GM12865 (cell line): Measurements from ENCODE around the gene IL6ST.

Experiments used
- DNase-seq: peaks from one replicate; pipeline ENCODE4 v3.0.0; 2010; ENCODE audit warnings: low read depth
- H3K4me3 ChIP-seq: 2 replicates; pipeline ENCODE4 v1.5.1; 2011; ENCODE audit warnings: mild to moderate bottlenecking, low read depth, low read length, control low read depth
- TF ChIP-seq, protein P1 (sequence below): IDR thresholded peaks from 2 replicates; pipeline ENCODE4 v1.5.1; 2011; ENCODE audit warnings: low read length, control low read depth, low read depth, inconsistent platforms; ENCODE audit not compliant: insufficient read depth; ENCODE audit errors: missing control alignments

Gene IL6ST

DNA sequence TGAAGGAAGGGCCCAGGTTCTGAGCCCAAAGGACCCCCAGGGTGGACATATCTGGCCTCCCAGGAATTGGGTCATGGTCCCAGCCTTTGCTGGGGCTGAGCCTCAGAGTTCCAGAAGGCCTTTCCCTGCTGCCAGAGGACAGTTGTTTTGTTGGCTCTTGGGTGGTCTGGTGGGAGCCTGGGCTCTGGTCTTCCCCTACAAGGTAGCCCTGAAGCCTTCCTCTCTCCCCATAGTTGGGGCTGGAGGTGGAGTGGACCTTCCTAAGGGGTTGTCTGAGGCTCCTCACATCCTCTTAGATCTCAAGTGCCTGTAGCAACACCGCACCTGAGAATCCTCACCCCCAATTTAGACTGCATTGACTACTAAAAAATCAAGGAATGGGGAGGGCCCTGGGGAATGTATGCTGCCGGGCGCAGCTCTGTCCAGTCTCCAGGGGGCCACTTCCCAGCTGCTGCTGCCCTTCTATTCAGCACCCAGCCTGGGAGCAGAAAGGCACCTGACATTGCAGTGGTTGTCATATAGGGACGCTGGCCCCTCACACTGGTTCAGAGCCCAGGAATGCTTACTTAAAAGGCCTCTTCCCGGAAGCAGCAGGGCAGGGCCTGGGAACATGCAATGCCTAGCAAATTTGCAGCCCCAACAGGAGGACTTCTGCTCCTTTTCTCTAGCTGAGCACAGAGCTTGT, 77.2 kb downstream of the IL6ST start:
- TF ChIP-seq, protein P1, sequence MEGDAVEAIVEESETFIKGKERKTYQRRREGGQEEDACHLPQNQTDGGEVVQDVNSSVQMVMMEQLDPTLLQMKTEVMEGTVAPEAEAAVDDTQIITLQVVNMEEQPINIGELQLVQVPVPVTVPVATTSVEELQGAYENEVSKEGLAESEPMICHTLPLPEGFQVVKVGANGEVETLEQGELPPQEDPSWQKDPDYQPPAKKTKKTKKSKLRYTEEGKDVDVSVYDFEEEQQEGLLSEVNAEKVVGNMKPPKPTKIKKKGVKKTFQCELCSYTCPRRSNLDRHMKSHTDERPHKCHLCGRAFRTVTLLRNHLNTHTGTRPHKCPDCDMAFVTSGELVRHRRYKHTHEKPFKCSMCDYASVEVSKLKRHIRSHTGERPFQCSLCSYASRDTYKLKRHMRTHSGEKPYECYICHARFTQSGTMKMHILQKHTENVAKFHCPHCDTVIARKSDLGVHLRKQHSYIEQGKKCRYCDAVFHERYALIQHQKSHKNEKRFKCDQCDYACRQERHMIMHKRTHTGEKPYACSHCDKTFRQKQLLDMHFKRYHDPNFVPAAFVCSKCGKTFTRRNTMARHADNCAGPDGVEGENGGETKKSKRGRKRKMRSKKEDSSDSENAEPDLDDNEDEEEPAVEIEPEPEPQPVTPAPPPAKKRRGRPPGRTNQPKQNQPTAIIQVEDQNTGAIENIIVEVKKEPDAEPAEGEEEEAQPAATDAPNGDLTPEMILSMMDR = no peak
- H3K4me3 ChIP-seq = no peak overlapping the region
- DNase-seq = no peak

DNA sequence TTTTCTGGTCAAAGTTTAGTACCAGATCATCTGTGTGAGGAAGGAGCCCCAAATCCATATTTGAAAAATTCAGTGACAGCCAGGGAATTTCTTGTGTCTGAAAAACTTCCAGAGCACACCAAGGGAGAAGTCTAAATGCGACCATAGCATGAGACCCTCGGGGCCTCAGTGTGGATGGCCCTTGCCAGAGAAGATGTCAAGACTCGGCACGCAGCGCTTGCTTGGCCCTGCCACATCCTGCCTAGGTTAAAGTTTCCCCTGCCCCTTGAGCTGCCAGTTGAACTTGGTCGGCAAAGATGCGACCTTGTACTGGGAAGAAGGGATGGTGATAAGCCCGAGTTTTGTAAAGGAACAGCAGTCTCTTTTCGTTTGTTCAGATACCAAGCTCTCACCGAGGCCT, 77.8 kb downstream of the IL6ST start:
- no peak for DNase-seq
- no peak overlapping the region for H3K4me3 ChIP-seq
- TF ChIP-seq, protein P1 = no peak

DNA sequence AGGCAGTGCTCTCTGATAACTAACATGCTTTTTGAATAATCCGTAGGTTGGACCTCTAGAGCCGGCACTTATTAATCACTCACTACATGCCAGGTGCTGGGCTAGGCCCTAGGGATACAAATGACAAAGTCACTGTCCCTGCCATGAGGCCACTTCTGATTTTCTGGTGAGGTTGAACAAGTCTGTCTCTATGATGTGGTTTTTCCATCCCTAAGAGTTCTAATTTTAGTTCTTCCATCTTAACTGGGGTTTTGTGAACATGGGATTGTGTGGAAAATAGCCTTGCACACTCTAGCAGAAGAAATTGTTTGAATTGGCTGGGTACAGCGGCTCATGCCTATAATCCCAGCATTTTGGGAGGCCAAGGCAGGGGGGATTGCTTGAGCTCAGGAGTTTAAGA, 79.0 kb downstream of the IL6ST start:
- TF ChIP-seq, protein P1 = no peak
- no peak overlapping the region for H3K4me3 ChIP-seq

DNA sequence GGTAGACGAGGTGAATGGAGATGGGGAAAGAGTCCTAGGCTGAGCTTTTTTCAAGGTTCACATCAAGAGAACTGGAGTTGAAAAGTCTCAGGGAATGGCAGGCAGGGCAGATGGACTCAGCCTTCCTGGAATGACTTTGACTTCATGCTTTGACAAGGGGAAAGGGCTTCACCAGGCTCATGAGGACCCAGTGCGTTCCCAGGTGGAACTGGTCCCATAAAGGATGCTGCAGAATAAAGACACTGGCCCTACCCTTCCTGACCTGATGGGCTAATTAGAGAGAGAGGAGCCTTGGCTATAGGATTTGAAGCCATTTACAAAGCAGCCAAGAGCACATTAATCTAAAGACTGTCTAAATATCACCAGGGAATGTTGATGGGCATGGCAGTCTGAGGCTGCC, 79.8 kb downstream of the IL6ST start:
- no peak overlapping the region for H3K4me3 ChIP-seq
- TF ChIP-seq, protein P1 = no peak
- no peak for DNase-seq

More for the DNA sequence above, 79.0 kb downstream of the IL6ST start:
- no peak for DNase-seq

DNA sequence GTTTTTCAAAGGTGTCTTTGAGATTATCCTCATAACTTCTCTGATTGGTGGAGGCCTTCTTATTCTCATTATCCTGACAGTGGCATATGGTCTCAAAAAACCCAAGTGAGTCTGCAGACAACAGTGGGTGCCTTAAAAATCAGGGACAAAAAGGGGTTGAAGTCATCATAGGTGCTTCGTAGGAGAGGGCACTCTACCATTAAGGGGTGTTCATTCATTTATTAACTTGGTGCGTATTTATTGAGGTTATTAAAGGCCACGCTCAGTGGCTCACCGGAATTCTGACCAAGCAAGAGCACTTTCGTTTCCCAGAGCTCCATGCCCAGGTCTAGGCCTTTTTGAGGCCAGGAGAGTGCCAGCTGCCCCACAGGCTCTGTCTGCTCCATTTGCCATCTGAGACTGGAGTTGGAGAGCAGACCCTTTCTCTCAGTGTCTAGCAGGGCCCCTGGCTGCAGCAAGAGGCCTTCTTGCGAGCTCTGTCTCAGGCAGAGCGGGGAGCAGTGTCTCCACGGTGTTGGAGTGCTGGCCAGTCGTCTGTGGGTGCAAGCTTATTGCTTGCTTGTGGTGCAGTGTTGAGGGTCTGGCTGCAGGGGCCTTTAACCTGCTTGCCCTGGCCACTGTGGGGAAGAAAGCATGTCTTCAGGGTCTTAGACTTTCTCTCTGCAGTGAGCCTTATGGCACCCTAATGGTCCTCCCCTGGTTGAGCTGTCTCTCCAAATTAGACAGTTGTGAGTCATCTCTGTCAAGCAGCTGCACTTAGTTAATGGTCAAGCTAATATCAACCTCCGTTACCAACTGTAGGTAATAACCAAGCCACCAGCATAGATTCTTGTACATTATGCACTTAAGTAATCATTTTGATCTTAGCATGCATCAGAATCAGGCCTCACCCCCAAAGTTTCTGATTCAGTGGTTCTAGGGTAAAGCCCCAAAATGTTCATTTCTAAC, 81.0 kb downstream of the IL6ST start:
- no peak overlapping the region for H3K4me3 ChIP-seq
- DNase-seq = peak; percentile 39
- TF ChIP-seq, protein P1 = no peak

DNA sequence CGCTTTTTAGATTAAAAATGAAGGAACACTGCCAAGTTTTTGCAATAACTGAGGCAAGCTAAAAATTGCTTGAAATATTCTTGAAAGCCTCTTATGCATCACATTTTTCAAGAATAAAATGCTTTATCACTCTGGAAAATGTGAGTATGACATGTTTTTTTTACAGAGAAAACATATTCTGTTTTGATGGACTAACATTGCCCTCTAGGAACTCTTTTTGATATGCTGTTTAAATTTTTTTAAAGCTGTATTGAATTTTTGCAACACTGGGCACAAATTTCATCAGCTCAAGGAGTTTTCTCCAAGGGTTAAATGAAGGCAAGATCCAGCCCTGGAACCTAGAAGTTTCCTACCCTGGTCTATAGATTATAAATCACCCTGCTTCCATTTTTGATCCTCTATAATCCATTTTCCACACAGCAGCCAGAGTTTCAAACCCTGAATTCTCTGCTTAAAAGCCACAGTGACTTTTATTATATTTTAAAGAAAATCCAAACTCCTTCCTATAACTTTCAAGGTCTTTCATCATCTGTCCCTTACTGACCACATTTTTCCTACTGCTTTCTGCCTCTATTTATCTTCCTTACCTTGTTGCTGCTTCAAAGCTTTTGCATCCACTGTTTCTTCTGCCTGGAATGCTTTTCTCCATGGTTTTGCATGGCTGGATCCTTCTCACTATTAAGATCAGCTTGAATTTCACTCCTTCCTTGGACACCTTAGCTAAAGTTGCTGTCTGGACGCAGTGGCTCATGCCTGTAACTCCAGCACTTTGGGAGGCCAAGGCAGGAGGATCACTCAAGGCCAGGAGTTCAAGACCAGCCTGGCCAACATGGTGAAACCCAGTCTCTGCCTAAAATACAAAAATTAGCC, 82.7 kb downstream of the IL6ST start:
- H3K4me3 ChIP-seq = no peak overlapping the region
- DNase-seq = no peak
- TF ChIP-seq, protein P1 = no peak
